GM18861 (cell line): ENCODE measurements around the gene UFM1.
"Not testable (repeated sequence)": the region's sequence is repeated elsewhere in the genome, so short reads cannot be mapped to it uniquely, and the experiment has no call there.

Experiments used
- ATAC-seq: cut with Tn5 transposase; IDR thresholded peaks from one replicate; pipeline ENCODE4 v1.9.1; 2021; ENCODE audit not compliant: unreplicated experiment

UFM1 gene

DNA sequence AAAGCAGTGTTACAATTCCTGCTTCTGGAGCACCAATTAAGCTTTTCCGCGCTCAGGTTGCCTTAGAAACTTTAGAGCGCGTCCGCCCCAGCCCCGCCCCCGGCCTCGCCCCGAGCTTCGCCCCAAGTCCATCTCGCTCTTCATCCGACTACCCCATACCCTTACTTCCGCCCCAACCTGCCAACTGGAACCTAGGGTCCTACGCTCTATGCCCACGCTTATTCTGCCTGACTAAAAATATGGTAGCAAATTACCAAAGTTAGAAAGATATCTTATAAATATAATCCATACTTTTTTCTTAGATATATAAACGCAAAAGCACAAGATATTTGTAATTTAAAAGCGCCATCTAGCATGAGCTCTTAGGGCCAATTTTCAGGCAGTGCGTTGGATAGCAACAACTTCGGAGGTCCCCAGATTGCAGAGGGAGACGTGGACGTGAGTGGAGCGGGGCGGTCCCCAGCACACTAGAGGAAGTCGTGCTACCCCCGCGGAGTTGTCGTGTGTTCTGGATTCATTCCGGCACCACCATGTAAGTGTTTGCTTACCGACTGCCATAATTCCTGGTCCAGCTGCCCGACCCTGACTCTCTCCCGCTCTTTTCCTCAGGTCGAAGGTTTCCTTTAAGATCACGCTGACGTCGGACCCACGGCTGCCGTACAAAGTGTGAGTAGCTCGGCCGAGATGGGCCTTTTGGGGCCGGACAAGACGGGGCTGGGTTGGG is at the start of gene UFM1:
TSS of gene UFM1 (plus strand) at position 462 of the 724 bp plus-strand sequence. CDS start at position 531, 69 bp downstream.
- ATAC-seq: peak; percentile 87

DNA sequence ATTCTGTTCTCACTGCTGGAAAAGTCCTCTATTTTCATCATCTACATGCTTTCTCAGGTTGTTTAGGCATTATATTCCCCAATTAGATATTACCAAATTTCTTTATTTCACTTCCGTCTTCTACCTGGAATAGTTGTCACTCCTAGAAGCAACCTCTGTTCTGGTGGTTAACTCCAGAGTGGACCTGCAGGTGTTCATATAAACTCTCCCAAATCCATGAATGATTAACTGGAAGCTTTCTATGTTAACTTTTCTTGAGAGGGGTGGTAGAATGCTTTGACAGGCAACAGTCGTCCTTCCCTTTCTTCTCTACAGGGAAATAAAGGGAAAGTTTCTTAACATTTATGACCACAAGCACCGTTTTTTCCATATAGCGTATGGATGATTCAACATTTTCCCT is 48.4 kb upstream of the UFM1 start:
- ATAC-seq: no peak

DNA sequence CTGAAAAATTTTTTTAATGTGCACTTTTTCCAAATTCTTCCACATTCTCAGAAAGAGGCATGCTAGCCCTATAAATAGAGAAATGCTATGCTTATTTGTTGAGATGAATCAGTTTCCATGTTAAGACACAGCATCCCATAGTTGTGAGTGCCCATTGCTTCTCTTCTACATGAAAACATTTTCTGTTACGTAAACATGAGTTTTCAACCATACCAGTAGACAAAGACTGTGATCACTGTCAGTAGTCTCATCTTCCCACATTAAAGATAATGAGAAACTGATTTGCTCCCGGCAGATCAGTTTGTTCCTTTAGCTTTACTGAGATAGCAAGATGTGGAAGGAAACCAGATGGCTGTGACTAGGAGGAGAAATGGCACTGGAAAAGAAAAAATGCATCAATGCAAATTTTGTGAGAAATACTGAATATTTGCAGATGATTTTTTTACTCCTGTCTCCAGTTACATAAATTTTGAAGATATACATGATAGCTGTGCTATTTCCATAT is 45.8 kb upstream of the UFM1 start:
- no peak for ATAC-seq

DNA sequence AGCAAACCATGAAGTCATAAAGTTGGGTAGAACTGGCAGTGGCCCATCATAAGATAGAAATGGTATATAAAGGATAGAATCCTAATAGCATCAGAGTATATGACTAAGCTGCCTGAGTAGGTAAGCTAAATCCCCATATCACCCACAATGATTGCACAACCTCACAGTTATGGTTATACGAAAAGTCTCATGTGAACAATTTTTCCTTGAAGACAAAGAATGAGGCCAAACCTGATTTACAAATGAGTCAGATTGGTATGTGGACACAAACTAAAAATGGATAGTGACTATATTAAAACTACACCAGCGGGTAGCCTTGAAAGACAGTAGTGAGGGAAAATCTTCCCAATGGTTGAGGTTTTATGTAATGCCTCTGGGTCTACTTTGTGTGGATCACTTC is 40.9 kb upstream of the UFM1 start:
- no peak for ATAC-seq

DNA sequence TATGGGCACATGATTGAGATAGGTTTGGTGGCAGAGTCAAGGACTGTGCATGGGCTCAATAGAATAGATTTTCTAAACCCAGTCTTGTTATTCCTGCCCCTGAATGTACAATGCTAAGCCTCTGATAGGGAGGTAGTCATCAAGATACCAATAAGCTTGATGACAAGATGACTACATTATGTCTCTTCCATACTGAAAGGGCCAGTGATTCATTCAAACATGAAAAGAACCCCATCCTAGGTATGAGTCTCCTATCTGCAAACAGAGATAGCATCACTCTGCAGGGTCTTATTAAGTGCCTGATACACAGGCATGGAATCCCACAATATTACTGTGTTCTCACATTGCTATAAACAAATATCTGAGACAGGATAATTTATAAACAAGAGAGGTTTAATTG is 40.3 kb upstream of the UFM1 start:
- no peak for ATAC-seq

DNA sequence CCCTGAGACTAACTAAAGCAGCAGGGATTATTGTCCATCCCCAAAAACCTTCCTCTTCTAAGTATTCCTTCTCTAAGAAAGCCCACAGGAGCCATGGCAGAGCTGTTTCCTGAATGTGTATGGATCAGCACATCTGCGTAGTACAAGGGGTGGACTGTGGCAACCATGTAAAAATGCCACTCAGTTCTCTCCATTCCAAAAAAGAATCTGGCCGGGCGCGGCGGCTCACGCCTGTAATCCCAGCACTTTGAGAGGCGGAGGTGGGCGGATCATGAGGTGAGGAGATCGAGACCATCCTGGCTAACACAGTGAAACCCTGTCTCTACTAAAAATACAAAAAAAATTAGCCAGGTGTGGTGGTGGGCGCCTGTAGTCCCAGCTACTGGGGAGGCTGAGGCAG is 38.5 kb upstream of the UFM1 start:
- ATAC-seq: not testable (repeated sequence)

DNA sequence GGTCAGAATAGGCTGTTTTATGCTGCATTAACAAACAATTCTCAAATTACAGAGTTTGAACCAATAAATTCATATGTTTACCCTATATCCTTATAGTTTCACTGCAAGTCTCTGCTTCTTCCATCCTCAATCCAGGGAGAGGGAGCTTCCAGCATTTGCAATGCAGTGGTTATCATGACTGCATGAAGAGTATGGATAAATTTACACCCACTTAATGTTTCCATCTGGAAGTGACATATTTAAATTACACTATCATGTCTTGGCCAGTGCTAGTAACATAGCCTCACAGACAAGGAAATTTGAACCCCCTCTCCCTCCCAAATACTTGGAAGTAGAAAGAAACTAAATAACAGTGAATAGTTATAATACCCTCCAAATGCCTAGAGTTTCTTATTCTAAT is 33.5 kb upstream of the UFM1 start:
- no peak for ATAC-seq

DNA sequence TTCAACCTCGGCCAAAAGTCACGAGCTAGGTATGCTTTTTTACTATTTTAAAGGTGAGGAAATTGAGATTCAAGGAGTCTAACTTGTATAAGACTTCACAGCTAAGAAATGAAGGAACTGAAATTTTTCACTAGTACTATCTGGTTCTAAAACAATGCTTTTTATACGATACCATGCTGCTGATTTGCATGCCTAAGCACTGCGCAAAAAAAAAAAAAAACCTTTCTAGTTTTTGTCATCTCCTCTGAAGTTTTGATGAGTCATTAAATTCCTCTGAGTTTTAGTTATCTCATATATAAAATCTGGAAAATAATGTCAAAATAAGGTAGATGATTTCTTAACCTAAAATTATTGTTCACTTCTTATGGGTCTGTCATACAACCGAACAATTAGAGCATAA is 28.0 kb upstream of the UFM1 start:
- ATAC-seq: no peak

DNA sequence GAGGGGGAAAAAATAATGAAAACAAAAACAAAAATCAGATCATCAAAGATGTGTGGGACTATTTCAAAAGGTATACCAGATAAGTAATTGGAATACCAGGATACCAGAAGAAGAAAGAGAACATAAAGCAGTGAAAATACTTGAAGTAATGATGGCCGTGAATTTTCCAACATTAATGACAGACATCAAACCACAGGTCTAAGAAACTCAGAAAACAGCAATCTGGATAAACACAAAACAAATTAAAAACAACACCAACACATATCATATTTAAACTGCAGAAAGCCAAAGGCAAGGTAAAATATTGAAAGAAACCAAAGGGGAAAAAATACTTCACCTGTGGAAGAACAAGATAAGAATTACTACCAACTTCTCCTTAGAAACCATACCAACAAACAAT is 24.2 kb upstream of the UFM1 start:
- ATAC-seq: no peak

DNA sequence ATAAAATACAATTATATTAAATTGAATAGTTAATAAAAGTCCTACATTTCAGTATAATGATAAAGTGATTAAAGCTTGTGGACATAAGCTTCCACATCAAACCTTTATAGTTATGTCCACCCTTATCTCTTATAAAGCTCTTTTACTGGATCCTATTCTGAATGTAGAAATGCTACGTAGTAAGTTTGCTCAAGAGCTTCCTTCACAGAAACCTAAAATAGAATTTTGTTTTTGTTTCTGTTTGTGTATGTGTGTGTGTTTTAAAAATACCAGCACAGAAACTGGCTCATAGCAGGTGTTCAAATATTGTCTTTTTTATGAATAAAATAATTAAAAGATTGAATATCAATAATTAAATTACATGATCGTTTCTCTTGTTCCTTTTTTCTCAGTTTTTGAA is 21.0 kb upstream of the UFM1 start:
- ATAC-seq: no peak

DNA sequence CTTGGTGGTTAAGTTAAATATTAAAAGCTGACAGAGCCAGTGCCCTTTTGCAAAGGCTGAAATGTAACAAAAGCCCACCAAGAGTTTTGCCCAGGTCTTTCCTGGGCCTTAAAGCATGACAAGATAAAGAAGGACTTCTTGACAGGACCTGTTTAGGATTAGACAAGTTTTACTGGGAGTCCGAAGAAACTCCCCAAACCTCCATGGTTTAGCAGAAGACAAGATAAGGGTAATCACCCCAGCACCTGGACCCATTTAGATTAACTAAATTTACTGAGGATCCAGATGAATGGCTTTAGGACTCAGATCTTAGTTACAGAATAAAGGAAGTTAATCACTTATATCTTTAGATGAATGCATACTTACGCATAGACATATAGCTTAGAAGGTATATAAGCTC is 14.8 kb upstream of the UFM1 start:
- ATAC-seq: no peak

DNA sequence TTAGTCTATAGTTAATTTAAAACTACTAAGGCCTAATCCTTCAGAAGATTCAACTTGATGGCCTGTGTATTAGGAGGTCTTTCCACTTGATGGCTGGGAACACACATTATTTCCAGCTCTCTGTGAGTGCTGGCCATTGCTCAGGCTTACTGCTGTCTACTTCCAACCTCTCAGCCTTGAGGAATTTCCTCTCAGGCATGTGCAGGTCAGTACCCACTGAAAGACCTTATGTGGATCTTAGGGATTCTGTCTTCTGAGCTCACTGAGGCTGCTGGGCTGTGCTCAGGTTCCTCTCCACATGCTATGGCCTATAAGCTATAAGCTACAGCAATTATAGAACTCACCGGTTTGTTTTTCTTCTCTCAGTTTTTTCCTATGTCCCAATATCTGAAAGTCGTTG is 11.6 kb upstream of the UFM1 start:
- no peak for ATAC-seq

DNA sequence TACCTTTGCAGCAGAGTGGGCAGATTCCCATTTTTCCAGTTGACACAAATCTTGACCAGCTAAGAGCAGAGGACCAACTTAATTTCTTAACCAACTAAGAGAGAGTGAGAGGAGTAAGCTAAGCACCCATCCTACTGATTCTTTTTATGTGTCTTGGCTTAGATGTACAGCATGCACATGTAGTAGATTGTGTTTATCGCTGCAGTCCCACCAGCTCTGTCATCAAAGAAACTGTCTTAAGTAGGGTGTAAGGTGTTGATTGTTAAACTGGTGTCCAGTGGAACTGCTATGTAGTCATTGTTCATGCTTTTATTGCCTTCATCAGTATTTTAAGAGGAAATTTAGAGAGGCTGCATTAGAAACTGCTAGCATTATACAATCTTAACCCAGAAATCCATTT is 9.0 kb upstream of the UFM1 start:
- no peak for ATAC-seq

DNA sequence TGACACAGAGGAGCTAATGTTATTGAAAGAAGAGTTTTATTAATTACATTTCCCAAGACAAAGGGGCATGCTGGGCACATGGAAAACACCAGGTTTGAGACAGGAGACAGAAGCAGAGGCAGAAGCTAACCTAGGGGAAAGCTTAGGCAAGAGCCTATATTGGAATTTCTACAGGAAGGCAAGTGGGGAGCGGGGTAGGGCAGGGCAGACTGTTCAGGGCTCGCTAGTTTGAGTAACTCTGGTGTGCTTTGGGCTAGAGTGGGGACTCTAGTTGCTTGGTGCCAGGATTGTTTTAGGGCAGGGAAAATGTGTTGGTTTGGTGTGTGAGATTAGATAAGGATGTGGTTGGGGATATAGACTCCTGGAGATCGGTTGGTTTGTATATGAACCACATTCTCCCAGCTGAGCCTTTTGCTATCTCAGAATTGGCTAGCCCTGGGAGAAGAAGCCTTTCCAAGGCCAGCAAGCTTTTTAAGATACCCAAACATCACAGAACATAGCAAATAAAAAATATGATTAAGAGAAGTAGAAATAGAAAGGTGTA is 8.4 kb upstream of the UFM1 start:
- no peak for ATAC-seq

DNA sequence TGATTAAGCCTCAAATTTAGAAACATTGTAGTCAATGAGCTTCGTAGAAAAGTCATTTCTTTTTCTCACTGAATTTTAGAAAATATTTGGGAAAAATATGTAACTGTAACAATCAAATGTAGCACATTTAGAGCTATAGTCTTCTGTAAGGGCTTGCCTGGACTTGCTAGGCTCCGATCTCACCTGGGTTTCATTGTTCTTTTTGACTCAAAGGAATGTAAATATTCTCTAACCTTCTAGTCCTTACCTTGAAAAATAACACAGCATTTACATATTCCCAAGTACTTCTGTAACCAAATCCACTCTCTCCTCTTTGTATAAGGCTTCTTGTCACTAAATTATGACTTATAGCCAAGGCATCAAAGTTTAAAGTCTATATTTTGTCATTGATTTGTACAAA is 2.9 kb upstream of the UFM1 start:
- no peak for ATAC-seq

DNA sequence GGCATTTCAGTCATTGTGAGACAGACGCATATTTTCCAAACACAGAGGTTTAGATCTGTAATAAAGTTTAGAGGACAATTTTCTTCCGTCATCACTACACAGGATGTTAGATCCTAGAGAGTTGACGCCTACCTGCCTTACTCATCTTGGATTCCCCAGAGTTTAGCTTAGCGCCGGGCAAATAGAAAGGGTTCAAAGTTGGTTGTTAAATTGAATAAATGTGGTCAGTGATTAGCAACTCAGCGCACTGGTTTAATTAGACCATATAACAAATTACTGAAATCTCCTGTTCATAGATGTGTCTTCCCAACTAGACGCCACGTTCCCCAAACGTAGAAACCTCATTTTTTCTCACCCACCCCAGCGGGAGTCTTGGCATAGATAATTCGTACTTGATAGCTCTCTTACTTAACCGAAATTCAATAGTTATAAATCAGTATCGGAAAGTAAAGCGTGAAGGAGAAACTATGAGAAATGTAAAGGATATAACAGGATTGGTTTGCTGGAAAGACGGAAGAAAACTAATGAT is 726 bp upstream of the UFM1 start:
- ATAC-seq: peak; percentile 9

DNA sequence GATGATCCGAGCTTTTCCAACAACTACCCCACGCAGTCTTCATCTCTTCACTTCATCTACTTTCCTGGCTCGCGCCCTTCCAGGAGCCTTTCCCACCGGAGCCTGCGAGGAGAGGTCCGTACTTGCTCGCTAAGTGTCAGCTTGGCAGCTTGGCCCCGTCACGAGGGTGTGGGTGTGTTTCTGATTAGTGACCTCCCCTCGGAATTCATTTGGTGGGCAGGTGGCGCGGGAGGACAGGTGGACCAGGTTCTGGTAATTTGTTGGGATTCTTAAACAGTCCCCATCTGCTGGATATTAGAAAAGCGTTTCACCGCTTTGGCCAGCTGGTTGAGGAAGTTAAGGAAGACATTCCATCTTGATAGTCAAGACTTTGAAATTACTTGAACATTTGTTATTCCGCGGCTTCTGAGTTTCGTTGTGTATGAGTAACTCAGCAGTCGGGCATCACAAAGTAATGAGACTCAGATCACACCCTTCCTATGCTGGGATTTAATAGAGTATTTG is 515 bp downstream of the UFM1 start:
- peak; percentile 11 for ATAC-seq

DNA sequence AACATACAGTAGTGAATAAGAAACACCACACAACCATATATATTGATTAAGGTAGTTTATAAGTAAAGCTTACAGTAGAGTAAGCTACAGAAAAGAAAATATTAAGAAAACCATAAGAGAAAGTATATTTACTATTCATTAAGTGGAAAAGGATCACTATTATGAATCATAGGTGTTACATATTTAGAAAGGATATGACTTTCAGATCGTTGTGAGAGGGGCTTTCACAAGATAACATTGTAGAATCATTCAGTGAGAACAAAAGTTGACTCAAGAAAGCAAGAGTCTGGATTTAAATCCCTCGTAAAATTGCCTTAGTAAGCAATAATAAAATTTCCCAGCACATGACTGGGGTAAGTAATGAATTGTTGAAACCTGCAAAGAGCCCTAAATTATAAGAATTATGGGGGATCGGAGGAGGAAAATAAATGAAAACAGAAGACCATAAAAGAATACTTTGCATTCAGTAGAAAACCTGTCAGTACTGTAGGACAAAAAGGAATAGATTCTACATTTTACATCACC is 6.0 kb downstream of the UFM1 start:
- ATAC-seq: no peak

DNA sequence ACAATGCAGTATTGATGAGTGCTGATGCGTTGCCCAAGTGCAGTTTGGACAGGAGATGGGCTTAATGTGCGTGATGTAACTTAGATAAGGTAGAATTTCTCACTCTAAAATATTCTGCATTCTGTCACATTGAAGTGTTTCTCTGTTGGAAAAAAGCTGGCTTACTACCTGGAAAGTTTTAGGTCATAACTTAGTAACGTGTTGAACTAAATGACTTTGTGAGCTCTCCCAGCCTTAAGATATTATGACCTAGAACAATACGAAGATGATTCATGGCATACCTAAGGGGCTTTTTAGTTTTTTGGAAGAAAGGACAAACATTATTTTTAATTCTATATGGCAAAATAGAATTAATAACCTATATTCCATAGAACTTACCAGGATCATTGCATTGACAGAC is 9.0 kb downstream of the UFM1 start:
- ATAC-seq: no peak

DNA sequence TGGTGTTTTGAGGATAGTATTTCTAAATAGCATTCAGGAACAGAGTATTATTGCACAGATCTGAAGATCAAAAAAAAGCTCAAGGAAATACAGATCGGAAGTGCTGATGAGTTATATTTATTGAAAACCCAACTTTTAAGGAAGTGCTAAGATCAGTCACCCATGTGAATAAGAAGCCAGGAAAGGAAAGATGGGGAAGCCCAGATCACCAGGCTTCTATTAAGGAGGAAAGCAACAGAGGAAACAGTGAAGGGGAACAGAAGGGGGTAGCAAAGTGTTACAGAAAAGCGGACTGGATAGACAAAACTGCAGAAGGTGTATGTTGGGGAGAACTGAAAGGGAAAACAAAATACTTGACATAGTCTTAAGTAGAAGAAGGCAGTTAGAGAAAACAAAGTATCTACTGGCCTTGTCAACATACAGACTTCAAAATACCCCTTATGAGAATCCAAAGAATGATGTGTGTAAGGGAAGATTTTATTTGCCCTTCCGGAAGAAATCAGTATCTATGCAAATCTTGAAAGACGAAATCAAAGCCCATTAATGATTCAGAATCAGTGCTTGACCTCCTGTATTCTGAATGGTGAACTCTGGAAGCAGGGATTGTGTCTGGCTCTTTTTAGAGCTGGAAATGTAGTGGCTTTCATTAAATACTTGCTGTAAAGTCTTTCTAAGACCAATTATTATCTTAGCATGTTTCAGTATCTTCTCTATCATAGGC is 12.1 kb downstream of the UFM1 start:
- ATAC-seq: no peak

DNA sequence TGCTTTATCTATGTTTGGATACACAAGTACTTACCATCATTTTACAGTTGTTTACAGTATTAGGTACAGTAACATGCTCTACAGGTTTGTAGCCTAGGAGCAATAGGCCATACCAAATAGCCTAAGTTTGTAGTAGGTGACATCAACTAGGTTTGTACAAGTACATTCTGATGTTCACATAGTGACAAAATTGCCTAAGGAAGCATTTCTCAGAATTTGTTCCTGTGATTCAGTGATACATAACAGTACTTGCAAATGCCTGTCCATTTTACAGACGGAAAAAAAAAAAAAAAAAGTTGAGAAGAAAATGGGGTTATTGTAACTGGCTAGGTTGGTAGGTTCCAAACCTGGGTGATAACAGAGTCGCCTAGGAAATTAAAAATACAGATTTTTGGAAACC is 13.6 kb downstream of the UFM1 start:
- no peak for ATAC-seq

DNA sequence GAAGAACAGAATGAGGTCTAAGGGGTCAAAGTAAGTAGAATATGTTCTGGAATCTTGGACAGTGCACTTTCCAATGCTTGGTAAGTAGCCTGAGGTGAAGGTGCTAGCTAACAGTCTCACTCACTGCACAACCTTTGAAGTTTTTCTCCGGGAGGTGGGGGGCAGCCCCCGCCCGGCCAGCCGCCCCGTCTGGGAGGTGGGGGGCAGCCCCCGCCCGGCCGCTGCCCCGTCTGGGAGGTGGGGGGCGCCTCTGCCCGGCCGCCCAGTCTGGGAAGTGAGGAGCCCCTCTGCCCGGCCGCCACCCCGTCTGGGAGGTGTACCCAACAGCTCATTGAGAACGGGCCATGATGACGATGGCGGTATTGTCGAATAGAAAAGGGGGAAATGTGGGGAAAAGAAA is 14.1 kb downstream of the UFM1 start:
- ATAC-seq: not testable (repeated sequence)
